Measurements from ENCODE around the gene ORAI2. TPM values are rescaled to one million over a fixed set of nuclear protein-coding genes. Genes with fewer than 3 reads are reported as not detected.
"Not testable (repeated sequence)": the region's sequence is repeated elsewhere in the genome, so short reads cannot be mapped to it uniquely, and the experiment has no call there.

ORAI2 gene
- polyA plus RNA-seq, 1 donor from 2014 or later, result 36.3 TPM

DNA sequence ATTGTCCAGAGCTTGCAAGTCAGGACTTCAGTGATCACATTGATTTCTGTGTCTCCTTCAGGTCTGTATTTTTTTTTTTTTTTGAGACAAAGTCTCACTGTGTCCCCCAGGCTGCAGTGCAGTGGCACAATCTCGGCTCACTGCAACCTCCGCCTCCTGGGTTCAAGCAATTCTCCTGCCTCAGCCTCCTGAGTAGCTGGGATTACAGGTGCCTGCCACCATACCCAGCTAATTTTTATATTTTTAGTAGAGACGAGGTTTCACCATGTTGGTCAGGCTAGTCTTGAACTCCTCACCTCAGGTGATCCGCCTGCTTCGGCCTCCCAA is 28.6 kb upstream of the ORAI2 start:
- H3K4me3 ChIP-seq (ENCODE audit: low read length); H3K27ac ChIP-seq (ENCODE audit: low read length); H3K79me2 ChIP-seq (replicated peaks; ENCODE audit: insufficient read depth, low read length); H3K9me2 ChIP-seq (ENCODE audit: insufficient read depth, low read length); H3K9ac ChIP-seq (ENCODE audit: low read length); H2AFZ ChIP-seq (ENCODE audit: low read depth, low read length); H3K27me3 ChIP-seq (ENCODE audit: insufficient read depth, low read depth, low read length); H3F3A ChIP-seq (ENCODE audit: insufficient read depth, low read length, poor library complexity, severe bottlenecking); H4K20me1 ChIP-seq (ENCODE audit: insufficient read depth); H3K9me3 ChIP-seq (ENCODE audit: low read length); H3K4me2 ChIP-seq (ENCODE audit: low read length): not testable (repeated sequence)
- TF ChIP-seq SMC3 (conservative IDR thresholded peaks at IDR 0.05; ENCODE audit: poor library complexity), result peak; percentile 3
- TF ChIP-seq, protein P1, sequence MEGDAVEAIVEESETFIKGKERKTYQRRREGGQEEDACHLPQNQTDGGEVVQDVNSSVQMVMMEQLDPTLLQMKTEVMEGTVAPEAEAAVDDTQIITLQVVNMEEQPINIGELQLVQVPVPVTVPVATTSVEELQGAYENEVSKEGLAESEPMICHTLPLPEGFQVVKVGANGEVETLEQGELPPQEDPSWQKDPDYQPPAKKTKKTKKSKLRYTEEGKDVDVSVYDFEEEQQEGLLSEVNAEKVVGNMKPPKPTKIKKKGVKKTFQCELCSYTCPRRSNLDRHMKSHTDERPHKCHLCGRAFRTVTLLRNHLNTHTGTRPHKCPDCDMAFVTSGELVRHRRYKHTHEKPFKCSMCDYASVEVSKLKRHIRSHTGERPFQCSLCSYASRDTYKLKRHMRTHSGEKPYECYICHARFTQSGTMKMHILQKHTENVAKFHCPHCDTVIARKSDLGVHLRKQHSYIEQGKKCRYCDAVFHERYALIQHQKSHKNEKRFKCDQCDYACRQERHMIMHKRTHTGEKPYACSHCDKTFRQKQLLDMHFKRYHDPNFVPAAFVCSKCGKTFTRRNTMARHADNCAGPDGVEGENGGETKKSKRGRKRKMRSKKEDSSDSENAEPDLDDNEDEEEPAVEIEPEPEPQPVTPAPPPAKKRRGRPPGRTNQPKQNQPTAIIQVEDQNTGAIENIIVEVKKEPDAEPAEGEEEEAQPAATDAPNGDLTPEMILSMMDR (IDR thresholded peaks at IDR 0.05; ENCODE audit: poor library complexity, severe bottlenecking), result peak; percentile 20
- H3K36me3 ChIP-seq (ENCODE audit: insufficient read depth, low read length), result peaks cover 17% of the 10 kb centered on the region

GRCh38 chr7:102407910-102408309 is 25.5 kb upstream of the ORAI2 start:
- H3K27me3 ChIP-seq (ENCODE audit: insufficient read depth, low read depth, low read length), result no peaks in the 10 kb centered on the region
- no peaks in the 10 kb centered on the region for H3K9me2 ChIP-seq (ENCODE audit: insufficient read depth, low read length)
- H3F3A ChIP-seq (ENCODE audit: insufficient read depth, low read length, poor library complexity, severe bottlenecking), result no peaks in the 10 kb centered on the region
- H3K36me3 ChIP-seq (ENCODE audit: insufficient read depth, low read length), result peaks cover 17% of the 10 kb centered on the region
- no peak overlapping the region for H2AFZ ChIP-seq (ENCODE audit: low read depth, low read length)
- H3K4me3 ChIP-seq (ENCODE audit: low read length), result no peak overlapping the region
- H3K27ac ChIP-seq (ENCODE audit: low read length), result no peak overlapping the region
- H3K9ac ChIP-seq (ENCODE audit: low read length), result no peak overlapping the region
- no peaks in the 10 kb centered on the region for H4K20me1 ChIP-seq (ENCODE audit: insufficient read depth)
- H3K9me3 ChIP-seq (ENCODE audit: low read length), result no peaks in the 10 kb centered on the region
- H3K79me2 ChIP-seq (replicated peaks; ENCODE audit: insufficient read depth, low read length), result no peaks in the 10 kb centered on the region
- no peak overlapping the region for H3K4me2 ChIP-seq (ENCODE audit: low read length)
- TF ChIP-seq EZH2 (IDR thresholded peaks at IDR 0.05; ENCODE audit: borderline replicate concordance, insufficient read depth, low read length, poor library complexity, severe bottlenecking) (no peak), EP300 (conservative IDR thresholded peaks at IDR 0.05; ENCODE audit: poor library complexity, severe bottlenecking) (no peak), RAD21 (conservative IDR thresholded peaks at IDR 0.05) (no peak), TAF1 (IDR thresholded peaks at IDR 0.05; ENCODE audit: low read depth) (no peak), SMC3 (conservative IDR thresholded peaks at IDR 0.05; ENCODE audit: poor library complexity) (no peak)
- TF ChIP-seq, protein P2, sequence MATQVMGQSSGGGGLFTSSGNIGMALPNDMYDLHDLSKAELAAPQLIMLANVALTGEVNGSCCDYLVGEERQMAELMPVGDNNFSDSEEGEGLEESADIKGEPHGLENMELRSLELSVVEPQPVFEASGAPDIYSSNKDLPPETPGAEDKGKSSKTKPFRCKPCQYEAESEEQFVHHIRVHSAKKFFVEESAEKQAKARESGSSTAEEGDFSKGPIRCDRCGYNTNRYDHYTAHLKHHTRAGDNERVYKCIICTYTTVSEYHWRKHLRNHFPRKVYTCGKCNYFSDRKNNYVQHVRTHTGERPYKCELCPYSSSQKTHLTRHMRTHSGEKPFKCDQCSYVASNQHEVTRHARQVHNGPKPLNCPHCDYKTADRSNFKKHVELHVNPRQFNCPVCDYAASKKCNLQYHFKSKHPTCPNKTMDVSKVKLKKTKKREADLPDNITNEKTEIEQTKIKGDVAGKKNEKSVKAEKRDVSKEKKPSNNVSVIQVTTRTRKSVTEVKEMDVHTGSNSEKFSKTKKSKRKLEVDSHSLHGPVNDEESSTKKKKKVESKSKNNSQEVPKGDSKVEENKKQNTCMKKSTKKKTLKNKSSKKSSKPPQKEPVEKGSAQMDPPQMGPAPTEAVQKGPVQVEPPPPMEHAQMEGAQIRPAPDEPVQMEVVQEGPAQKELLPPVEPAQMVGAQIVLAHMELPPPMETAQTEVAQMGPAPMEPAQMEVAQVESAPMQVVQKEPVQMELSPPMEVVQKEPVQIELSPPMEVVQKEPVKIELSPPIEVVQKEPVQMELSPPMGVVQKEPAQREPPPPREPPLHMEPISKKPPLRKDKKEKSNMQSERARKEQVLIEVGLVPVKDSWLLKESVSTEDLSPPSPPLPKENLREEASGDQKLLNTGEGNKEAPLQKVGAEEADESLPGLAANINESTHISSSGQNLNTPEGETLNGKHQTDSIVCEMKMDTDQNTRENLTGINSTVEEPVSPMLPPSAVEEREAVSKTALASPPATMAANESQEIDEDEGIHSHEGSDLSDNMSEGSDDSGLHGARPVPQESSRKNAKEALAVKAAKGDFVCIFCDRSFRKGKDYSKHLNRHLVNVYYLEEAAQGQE (IDR thresholded peaks at IDR 0.05; ENCODE audit: borderline replicate concordance), result no peak

DNA sequence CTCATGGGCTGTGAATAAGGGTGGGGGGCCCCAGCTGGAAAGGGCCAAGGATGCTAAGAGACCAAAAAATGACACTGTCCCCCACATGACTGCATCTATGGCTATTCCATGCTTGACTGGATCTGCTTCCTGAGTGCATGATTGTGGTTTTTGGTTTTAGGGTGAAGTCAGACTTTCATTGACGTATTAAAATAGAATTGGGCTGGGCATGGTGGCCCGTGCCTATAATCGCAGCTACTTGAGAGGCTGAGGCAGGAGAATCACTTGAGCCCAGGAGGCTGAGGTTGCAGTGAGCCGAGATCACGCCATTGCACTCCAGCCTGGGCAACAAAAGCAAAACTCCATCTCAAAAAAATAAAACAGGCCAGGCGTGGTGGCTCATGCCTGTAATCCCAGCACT is 24.8 kb upstream of the ORAI2 start:
- not testable (repeated sequence) for H3K9ac ChIP-seq (ENCODE audit: low read length); H3K79me2 ChIP-seq (replicated peaks; ENCODE audit: insufficient read depth, low read length); H3K4me2 ChIP-seq (ENCODE audit: low read length); H2AFZ ChIP-seq (ENCODE audit: low read depth, low read length); H3K9me2 ChIP-seq (ENCODE audit: insufficient read depth, low read length); H3K4me3 ChIP-seq (ENCODE audit: low read length); H3K9me3 ChIP-seq (ENCODE audit: low read length); H3K27me3 ChIP-seq (ENCODE audit: insufficient read depth, low read depth, low read length); H3K27ac ChIP-seq (ENCODE audit: low read length); H3F3A ChIP-seq (ENCODE audit: insufficient read depth, low read length, poor library complexity, severe bottlenecking); H4K20me1 ChIP-seq (ENCODE audit: insufficient read depth)
- H3K36me3 ChIP-seq (ENCODE audit: insufficient read depth, low read length), result peaks cover 17% of the 10 kb centered on the region
